K562 (cell line): ENCODE data around the gene FGF2. TPM values are rescaled to one million over a fixed set of nuclear protein-coding genes. Genes with fewer than 3 reads are reported as not detected.

ENCODE experiments used
- IRF9 ChIP-seq: fragments of 450-650 bp; IDR thresholded peaks from 2 replicates; pipeline ENCODE4 v1.6.1; 2016; ENCODE audit warnings: missing biosample characterization, missing genetic modification characterization
- KLF1 ChIP-seq: fragments of 450-650 bp; IDR thresholded peaks from 2 replicates; pipeline ENCODE4 v1.6.1; 2016; ENCODE audit warnings: missing genetic modification characterization, missing compliant biosample characterization
- MAZ ChIP-seq, 2 experiments: fragments of 450-650 bp in 1 of 2; sonication (generic) in 1 of 2; formaldehyde crosslinking; IDR thresholded peaks in 1 of 2; conservative IDR thresholded peaks in 1 of 2; 2 replicates each; pipeline versions ENCODE4 v1.4.0 to v1.5.0; 2020; ENCODE audit warnings: mild to moderate bottlenecking in 1 of 2, missing genetic modification reagents in 1 of 2
- MYNN ChIP-seq, 2 experiments: sonication (generic); formaldehyde crosslinking in 1 of 2; IDR thresholded peaks; 2 replicates each; pipeline versions ENCODE4 v1.5.0 to v1.6.1; 2016 to 2020; ENCODE audit warnings: antibody characterized with exemption in 1 of 2, missing genetic modification reagents in 1 of 2
- NEUROD1 ChIP-seq: fragments of 150-350 bp; IDR thresholded peaks from 2 replicates; pipeline ENCODE4 v1.6.1; 2014; ENCODE audit warnings: borderline replicate concordance, low read length, low read depth; ENCODE audit not compliant: partially characterized antibody
- POLR2AphosphoS5 ChIP-seq: IDR thresholded peaks from 2 replicates; pipeline ENCODE4 v1.6.1; 2011; ENCODE audit warnings: mild to moderate bottlenecking, low read depth, low read length, moderate library complexity; ENCODE audit not compliant: control insufficient read depth, insufficient read depth
- POLR2H ChIP-seq: IDR thresholded peaks from 2 replicates; pipeline ENCODE4 v1.6.1; 2016; ENCODE audit warnings: missing genetic modification characterization, low read depth, mild to moderate bottlenecking, control low read depth, missing compliant biosample characterization, moderate library complexity
- TCF7L2 ChIP-seq: fragments of 150-350 bp; IDR thresholded peaks from 2 replicates; pipeline ENCODE4 v1.6.1; 2016; ENCODE audit warnings: low read depth, mild to moderate bottlenecking, low read length, moderate library complexity
- TFAM ChIP-seq: fragments of 250-450 bp; sonication (Bioruptor Pico); conservative IDR thresholded peaks from 2 replicates; pipeline ENCODE4 v1.5.0; 2021; ENCODE audit warnings: mild to moderate bottlenecking, moderate library complexity
- ZBTB2 ChIP-seq: fragments of 450-650 bp; IDR thresholded peaks from 2 replicates; pipeline ENCODE4 v1.6.1; 2016; ENCODE audit warnings: antibody characterized with exemption
- ZBTB26 ChIP-seq: fragments of 450-650 bp; formaldehyde crosslinking; IDR thresholded peaks from 2 replicates; pipeline ENCODE4 v1.4.0; 2022; ENCODE audit warnings: missing genetic modification characterization
- polyA plus RNA-seq, 8 experiments: library from polyadenylated mRNA; depleted of rRNA in 4 of 8; stranded (reverse) in 5 of 8; unstranded in 3 of 8; fragments of >200 nt; fragmentation: Nextera tagmentation in 2 of 8; fragmentation: Illumina TruSeq in 1 of 8; extraction: Ambion mirVana in 2 of 8; extraction: Trizol in 1 of 8; gene quantifications; 2 replicates each; pipeline versions ENCODE4 v1.2.1 to v1.2.3, GENCODE V29; 2011 to 2014; ENCODE audit warnings: inconsistent platforms in 1 of 8, missing spikeins in 1 of 8
- total RNA-seq, 7 experiments: library from RNA; depleted of rRNA in 6 of 7; stranded (reverse); fragments of >200 nt in 6 of 7; fragmentation: Illumina TruSeq in 2 of 7; extraction: Trizol in 2 of 7; gene quantifications; 2 replicates each; pipeline versions ENCODE4 v1.2.1 to v1.2.3, GENCODE V29; 2011 to 2021; ENCODE audit warnings: low replicate concordance in 1 of 7
- TF ChIP-seq, protein P1 (sequence below), 3 experiments: IDR thresholded peaks in 2 of 3; conservative IDR thresholded peaks in 1 of 3; 2 replicates each; pipeline ENCODE4 v1.5.1; 2011 to 2012; ENCODE audit warnings: low read length in 3 of 3, mild to moderate bottlenecking in 3 of 3, control low read depth in 2 of 3, improper control_type of control experiment in 1 of 3, inconsistent platforms in 1 of 3, low read depth in 1 of 3, mixed read lengths in 1 of 3, moderate library complexity in 1 of 3; ENCODE audit not compliant: insufficient read depth in 2 of 3
- TF ChIP-seq, protein P2 (sequence below): sonication (generic); formaldehyde crosslinking; IDR thresholded peaks from 2 replicates; pipeline ENCODE4 v1.8.0; 2023; ENCODE audit warnings: mild to moderate bottlenecking, missing genetic modification reagents
- TF ChIP-seq, protein P3 (sequence below): fragments of 450-650 bp; formaldehyde crosslinking; IDR thresholded peaks from 2 replicates; pipeline ENCODE4 v1.4.0; 2022; ENCODE audit warnings: missing genetic modification characterization

Gene FGF2
- total and polyA plus RNA-seq, 9 of the 15 experiments (the other 6 are each of a cell fraction or from before 2014, with no cell fraction given): 2.5 to 19.4 (median 9.2) TPM

- TF ChIP-seq MAZ (CRISPR knock-in tag; conservative IDR thresholded peaks at IDR 0.05 in 1 of 2, IDR thresholded peaks at IDR 0.05 in 1 of 2) (peak; percentile 3 to 54; a peak in 1 of 4 replicates), POLR2AphosphoS5 (peak; percentile 73), TFAM (CRISPR knock-in tag) (no peak), IRF9 (tag) (no peak), NEUROD1 (peak; percentile 75), TCF7L2 (no peak), MYNN (IDR thresholded peaks at IDR 0.05) (0 out of 2 replicates have a peak, but pooled peaks have one; percentile 12), MYNN (CRISPR knock-in tag; IDR thresholded peaks at IDR 0.05) (no peak), KLF1 (0 out of 2 replicates have a peak, but pooled peaks have one; percentile 40), ZBTB2 (peak; percentile 24; the same call in 1 of the 2 replicates), POLR2H (0 out of 2 replicates have a peak, but pooled peaks have one; percentile 13), ZBTB26 (no peak)
- TF ChIP-seq, protein P1, sequence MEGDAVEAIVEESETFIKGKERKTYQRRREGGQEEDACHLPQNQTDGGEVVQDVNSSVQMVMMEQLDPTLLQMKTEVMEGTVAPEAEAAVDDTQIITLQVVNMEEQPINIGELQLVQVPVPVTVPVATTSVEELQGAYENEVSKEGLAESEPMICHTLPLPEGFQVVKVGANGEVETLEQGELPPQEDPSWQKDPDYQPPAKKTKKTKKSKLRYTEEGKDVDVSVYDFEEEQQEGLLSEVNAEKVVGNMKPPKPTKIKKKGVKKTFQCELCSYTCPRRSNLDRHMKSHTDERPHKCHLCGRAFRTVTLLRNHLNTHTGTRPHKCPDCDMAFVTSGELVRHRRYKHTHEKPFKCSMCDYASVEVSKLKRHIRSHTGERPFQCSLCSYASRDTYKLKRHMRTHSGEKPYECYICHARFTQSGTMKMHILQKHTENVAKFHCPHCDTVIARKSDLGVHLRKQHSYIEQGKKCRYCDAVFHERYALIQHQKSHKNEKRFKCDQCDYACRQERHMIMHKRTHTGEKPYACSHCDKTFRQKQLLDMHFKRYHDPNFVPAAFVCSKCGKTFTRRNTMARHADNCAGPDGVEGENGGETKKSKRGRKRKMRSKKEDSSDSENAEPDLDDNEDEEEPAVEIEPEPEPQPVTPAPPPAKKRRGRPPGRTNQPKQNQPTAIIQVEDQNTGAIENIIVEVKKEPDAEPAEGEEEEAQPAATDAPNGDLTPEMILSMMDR (IDR thresholded peaks at IDR 0.05 in 2 of 3, conservative IDR thresholded peaks at IDR 0.05 in 1 of 3; ENCODE audit: insufficient read depth in 2 of 3, low read depth in 1 of 3, low read length in 3 of 3): no peak
- TF ChIP-seq, protein P2, sequence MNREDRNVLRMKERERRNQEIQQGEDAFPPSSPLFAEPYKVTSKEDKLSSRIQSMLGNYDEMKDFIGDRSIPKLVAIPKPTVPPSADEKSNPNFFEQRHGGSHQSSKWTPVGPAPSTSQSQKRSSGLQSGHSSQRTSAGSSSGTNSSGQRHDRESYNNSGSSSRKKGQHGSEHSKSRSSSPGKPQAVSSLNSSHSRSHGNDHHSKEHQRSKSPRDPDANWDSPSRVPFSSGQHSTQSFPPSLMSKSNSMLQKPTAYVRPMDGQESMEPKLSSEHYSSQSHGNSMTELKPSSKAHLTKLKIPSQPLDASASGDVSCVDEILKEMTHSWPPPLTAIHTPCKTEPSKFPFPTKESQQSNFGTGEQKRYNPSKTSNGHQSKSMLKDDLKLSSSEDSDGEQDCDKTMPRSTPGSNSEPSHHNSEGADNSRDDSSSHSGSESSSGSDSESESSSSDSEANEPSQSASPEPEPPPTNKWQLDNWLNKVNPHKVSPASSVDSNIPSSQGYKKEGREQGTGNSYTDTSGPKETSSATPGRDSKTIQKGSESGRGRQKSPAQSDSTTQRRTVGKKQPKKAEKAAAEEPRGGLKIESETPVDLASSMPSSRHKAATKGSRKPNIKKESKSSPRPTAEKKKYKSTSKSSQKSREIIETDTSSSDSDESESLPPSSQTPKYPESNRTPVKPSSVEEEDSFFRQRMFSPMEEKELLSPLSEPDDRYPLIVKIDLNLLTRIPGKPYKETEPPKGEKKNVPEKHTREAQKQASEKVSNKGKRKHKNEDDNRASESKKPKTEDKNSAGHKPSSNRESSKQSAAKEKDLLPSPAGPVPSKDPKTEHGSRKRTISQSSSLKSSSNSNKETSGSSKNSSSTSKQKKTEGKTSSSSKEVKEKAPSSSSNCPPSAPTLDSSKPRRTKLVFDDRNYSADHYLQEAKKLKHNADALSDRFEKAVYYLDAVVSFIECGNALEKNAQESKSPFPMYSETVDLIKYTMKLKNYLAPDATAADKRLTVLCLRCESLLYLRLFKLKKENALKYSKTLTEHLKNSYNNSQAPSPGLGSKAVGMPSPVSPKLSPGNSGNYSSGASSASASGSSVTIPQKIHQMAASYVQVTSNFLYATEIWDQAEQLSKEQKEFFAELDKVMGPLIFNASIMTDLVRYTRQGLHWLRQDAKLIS (CRISPR knock-in tag): peak; percentile 75; the same call in 1 of the 2 replicates
- TF ChIP-seq, protein P3, sequence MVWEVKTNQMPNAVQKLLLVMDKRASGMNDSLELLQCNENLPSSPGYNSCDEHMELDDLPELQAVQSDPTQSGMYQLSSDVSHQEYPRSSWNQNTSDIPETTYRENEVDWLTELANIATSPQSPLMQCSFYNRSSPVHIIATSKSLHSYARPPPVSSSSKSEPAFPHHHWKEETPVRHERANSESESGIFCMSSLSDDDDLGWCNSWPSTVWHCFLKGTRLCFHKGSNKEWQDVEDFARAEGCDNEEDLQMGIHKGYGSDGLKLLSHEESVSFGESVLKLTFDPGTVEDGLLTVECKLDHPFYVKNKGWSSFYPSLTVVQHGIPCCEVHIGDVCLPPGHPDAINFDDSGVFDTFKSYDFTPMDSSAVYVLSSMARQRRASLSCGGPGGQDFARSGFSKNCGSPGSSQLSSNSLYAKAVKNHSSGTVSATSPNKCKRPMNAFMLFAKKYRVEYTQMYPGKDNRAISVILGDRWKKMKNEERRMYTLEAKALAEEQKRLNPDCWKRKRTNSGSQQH (CRISPR knock-in tag): no peak
Measured at GRCh38 chr4:122922877-122923511, 96.4 kb downstream of the FGF2 start (continued).
